Right lobe of liver (tissue), 6 donors: ENCODE results near the gene PYGL. TPM values are rescaled to one million over a fixed set of nuclear protein-coding genes. Genes with fewer than 3 reads are reported as not detected.

Experiments used
- ATAC-seq, 4 donors: fragments of 200-7000 bp; cut with Tn5 transposase; one replicate each; pipeline ENCODE4 v1.9.1; 2020; ENCODE audit warnings: mild to moderate bottlenecking in 4 of 4, moderate library complexity in 4 of 4
- DNase-seq, 3 donors: peaks; one replicate each; pipeline ENCODE4 v3.0.0-alpha.2; 2020
- H3K27ac ChIP-seq, 3 donors: fragments of 200-600 bp; one replicate each; pipeline ENCODE4 v1.8.0; 2022
- H3K27me3 ChIP-seq, 2 donors: fragments of 200-600 bp; one replicate each; pipeline ENCODE4 v1.8.0; 2022
- H3K36me3 ChIP-seq, 4 donors: fragments of 200-600 bp; sonication (generic) in 1 of 4; one replicate each; pipeline versions ENCODE4 v1.5.1 to v1.8.0; 2017 to 2022; ENCODE audit warnings: control low read depth in 1 of 4
- H3K4me1 ChIP-seq, 4 donors: fragments of 200-600 bp; sonication (generic) in 1 of 4; one replicate each; pipeline versions ENCODE4 v1.5.1 to v1.8.0; 2017 to 2022; ENCODE audit warnings: control low read depth in 1 of 4
- H3K4me3 ChIP-seq, 3 donors: fragments of 200-600 bp; one replicate each; pipeline ENCODE4 v1.8.0; 2022
- H3K9me3 ChIP-seq, 4 donors: fragments of 200-600 bp; sonication (generic) in 1 of 4; one replicate each; pipeline versions ENCODE4 v1.5.1 to v1.8.0; 2017 to 2022; ENCODE audit warnings: control low read depth in 1 of 4
- POLR2A ChIP-seq: fragments of 450-650 bp; IDR thresholded peaks from one replicate; pipeline ENCODE4 v1.6.1; 2017; ENCODE audit warnings: antibody characterized with exemption, mild to moderate bottlenecking
- WGBS: methylation state at CpG from one replicate; pipeline ENCODE4 v1.1.6; 2018; ENCODE audit warnings: low coverage, low lambda C conversion rate; ENCODE audit not compliant: insufficient coverage; ENCODE audit errors: missing lambda C conversion rate; 5-methylcytosine and 5-hydroxymethylcytosine counted together
- intact Hi-C, 2 donors: fragments of 100-400 bp; cut with DNase I; formaldehyde crosslinking; loops; one replicate each; pipeline versions ENCODE4 v1.11.2 to v1.14.1; 2022
- total RNA-seq, 6 experiments: library from RNA; depleted of rRNA in 2 of 6; stranded (reverse); fragments of >200 nt in 2 of 6; fragmentation: NEBNext Ultra II Directional in 3 of 6; extraction: Animal tissue kit (Norgen Biotek cat#: 25700) in 3 of 6; gene quantifications; one replicate each; pipeline versions ENCODE4 v1.1.0 to v1.2.4, GENCODE V29; 2016 to 2023
- TF ChIP-seq, protein P1 (sequence below), 4 donors: fragments of 200-600 bp in 3 of 4; fragments of 450-650 bp in 1 of 4; IDR thresholded peaks; one replicate each; pipeline versions ENCODE4 v1.5.1 to v1.8.0; 2016 to 2022; ENCODE audit warnings: antibody characterized with exemption in 4 of 4, mild to moderate bottlenecking in 2 of 4
- donor health status: DM: no; HTN: yes; CAD: no.
- donor health status: DM: no; HTN: no; CAD: no.
- donor health status: DM: no; HTN: no; CAD: no.
- donor health status: DM: no; HTN: yes; CAD: no.
- donor health status: DM: no; HTN: yes; CAD: no.

PYGL gene
- total RNA-seq, 6 experiments from 2014 or later = 80.1 to 130 (median 107) TPM

GRCh38 chr14:50979941-50980850 is 35.9 kb upstream of the PYGL start:
- intact Hi-C loops = no loop called here
- H3K27me3 ChIP-seq = no peaks in the 10 kb centered on the region
- DNase-seq = no peak
- H3K4me1 ChIP-seq = no peaks in the 10 kb centered on the region
- no peak overlapping the region for H3K4me3 ChIP-seq
- H3K36me3 ChIP-seq = no peaks in the 10 kb centered on the region
- no peaks in the 10 kb centered on the region for H3K9me3 ChIP-seq
- TF ChIP-seq POLR2A = no peak
- TF ChIP-seq, protein P1, sequence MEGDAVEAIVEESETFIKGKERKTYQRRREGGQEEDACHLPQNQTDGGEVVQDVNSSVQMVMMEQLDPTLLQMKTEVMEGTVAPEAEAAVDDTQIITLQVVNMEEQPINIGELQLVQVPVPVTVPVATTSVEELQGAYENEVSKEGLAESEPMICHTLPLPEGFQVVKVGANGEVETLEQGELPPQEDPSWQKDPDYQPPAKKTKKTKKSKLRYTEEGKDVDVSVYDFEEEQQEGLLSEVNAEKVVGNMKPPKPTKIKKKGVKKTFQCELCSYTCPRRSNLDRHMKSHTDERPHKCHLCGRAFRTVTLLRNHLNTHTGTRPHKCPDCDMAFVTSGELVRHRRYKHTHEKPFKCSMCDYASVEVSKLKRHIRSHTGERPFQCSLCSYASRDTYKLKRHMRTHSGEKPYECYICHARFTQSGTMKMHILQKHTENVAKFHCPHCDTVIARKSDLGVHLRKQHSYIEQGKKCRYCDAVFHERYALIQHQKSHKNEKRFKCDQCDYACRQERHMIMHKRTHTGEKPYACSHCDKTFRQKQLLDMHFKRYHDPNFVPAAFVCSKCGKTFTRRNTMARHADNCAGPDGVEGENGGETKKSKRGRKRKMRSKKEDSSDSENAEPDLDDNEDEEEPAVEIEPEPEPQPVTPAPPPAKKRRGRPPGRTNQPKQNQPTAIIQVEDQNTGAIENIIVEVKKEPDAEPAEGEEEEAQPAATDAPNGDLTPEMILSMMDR (IDR thresholded peaks at IDR 0.05) = no peak
- WGBS = 51% methylated on average over 5 of the region's 5 CpGs
- H3K27ac ChIP-seq = no peak overlapping the region
- ATAC-seq = no peak

GRCh38 chr14:50978888-50979287 is 34.6 kb upstream of the PYGL start:
- Histone ChIP-seq H3K9me3 (no peaks in the 10 kb centered on the region), H3K27me3 (no peaks in the 10 kb centered on the region), H3K4me1 (no peaks in the 10 kb centered on the region), H3K36me3 (no peaks in the 10 kb centered on the region), H3K4me3 (no peak overlapping the region), H3K27ac (no peak overlapping the region)
- ATAC-seq = no peak
- TF ChIP-seq, protein P1 (IDR thresholded peaks at IDR 0.05) = no peak
- TF ChIP-seq POLR2A = no peak
- no peak for DNase-seq
- 79% methylated on average over 3 of the region's 4 CpGs for WGBS
- intact Hi-C loops = no loop called here

DNA sequence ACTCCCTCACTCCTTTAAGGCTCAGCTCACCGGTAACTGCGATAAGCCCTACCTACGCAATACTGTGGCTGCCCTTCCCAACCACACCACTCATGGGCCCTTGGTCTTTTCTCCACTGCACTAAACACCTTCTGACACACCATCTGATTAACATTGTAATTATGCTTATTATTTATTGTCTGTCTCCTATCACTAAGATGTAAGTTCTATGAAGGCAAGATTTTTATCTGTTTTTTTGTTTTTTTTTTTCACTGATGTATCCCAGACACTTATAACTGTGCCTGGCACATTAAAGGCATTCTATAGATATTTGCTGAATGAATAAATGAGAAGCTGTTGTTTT is 34.2 kb upstream of the PYGL start:
- Histone ChIP-seq H3K4me1 (no peaks in the 10 kb centered on the region), H3K27me3 (no peaks in the 10 kb centered on the region), H3K4me3 (no peak overlapping the region), H3K9me3 (no peaks in the 10 kb centered on the region), H3K36me3 (no peaks in the 10 kb centered on the region), H3K27ac (no peak overlapping the region)
- ATAC-seq (no peak), DNase-seq (no peak)
- no peak for TF ChIP-seq POLR2A
- TF ChIP-seq, protein P1 (IDR thresholded peaks at IDR 0.05) = no peak
- intact Hi-C loops = no loop called here
- 70% methylated on average over 3 of the region's 3 CpGs for WGBS

DNA sequence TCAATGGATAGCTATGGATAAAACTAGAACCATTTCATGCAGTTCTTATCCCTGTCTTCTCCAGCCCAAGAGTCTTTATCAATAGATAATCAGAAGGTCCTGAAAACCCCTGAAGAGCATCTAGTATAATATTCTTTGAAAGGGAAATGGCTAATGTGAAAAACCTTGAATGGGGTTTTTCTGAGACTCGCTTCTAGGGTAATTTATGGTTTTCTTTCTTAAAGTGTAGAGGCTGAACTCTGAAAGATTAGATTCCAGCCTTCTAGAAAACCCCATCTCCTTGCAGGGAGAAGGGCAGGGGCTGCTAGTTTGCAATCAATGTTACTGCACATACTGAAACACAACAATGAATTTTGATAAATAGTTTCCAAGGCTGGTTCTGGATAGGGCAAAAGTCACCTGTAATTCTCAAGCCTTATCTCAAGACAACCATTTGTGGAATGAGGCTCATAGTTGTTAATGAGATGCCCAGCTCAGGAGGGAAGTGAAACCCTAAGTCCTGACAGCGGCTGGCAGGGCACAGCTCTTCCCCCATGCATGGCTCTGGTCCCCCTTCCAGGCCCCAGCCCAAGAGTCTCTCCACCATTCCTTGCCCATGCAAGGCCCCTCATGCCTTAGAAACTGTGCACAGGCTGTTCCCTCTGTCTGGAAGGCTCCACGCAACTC is 33.7 kb upstream of the PYGL start:
- intact Hi-C loops = no loop called here
- TF ChIP-seq POLR2A = no peak
- TF ChIP-seq, protein P1 (IDR thresholded peaks at IDR 0.05) = no peak
- no peak overlapping the region for H3K4me3 ChIP-seq
- DNase-seq (no peak), ATAC-seq (peak in 1 of 4 donors; percentile 52)
- no peaks in the 10 kb centered on the region for H3K9me3 ChIP-seq
- 75% methylated on average over 2 of the region's 3 CpGs for WGBS
- H3K4me1 ChIP-seq = no peaks in the 10 kb centered on the region
- no peak overlapping the region for H3K27ac ChIP-seq
- no peaks in the 10 kb centered on the region for H3K27me3 ChIP-seq
- H3K36me3 ChIP-seq = no peaks in the 10 kb centered on the region
